ENCODE measurements around the gene DUSP8.

The DUSP8 gene

GRCh38 chr11:1505480-1505879 lies 66.6 kb downstream of the DUSP8 start:
- Histone ChIP-seq H3K36me3 (ENCODE audit: control insufficient read depth in 2 of 2, insufficient read depth in 2 of 2, low read length in 2 of 2) (no peaks in the 10 kb centered on the region), H3K9me3 (ENCODE audit: control insufficient read depth in 2 of 2, low read length in 2 of 2) (no peaks in the 10 kb centered on the region), H3K4me1 (ENCODE audit: control insufficient read depth, insufficient read depth, low read length) (peaks cover 60% of the 10 kb centered on the region), H3K27ac (ENCODE audit: low read length) (no peak overlapping the region), H3K9ac (ENCODE audit: low read length in 2 of 2) (no peak overlapping the region), H3K27me3 (ENCODE audit: control insufficient read depth in 1 of 2, insufficient read depth in 2 of 2, low read length in 2 of 2) (no peaks in the 10 kb centered on the region), H3K4me3 (ENCODE audit: low read length in 2 of 2) (no peak overlapping the region)

DNA sequence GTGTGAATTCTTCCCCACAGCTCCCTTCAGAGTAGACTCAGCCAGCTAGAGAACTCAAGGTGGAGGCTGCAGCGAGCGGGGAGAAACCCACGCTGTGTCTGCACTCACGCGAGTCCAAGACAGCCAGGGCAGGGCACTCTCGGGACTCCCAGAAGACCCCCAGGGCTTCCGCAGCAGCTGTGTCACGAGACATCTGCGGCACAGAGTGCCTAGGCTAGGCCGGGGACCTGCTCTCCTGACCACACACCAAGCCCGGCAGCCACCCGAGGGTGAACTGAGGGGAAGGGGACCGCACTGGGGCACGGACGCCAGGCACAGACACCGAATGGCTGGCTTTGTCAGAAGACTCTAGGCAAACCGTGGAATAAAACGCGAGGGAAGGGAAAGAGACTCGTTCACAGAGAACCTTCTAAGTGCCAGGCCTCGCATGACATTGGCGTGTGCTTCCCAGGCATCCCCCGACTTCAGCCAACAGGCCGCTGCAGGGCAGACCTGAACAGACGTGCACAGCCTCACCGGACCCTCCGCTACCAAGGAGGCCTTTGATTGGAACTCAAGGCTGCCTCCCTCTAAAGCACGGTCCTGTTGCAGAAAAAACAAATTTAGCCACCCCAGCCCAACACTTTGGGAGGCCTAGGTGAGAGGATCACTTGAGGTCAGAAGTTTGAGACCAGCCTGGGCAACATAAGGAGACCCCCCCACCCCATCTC lies 67.3 kb downstream of the DUSP8 start:
- Histone ChIP-seq H3K27ac (ENCODE audit: low read length) (no peak overlapping the region), H3K4me3 (ENCODE audit: low read length in 2 of 2) (no peak overlapping the region), H3K4me1 (ENCODE audit: control insufficient read depth, insufficient read depth, low read length) (peaks cover 60% of the 10 kb centered on the region), H3K9ac (ENCODE audit: low read length in 2 of 2) (no peak overlapping the region), H3K9me3 (ENCODE audit: control insufficient read depth in 2 of 2, low read length in 2 of 2) (no peaks in the 10 kb centered on the region), H3K27me3 (ENCODE audit: control insufficient read depth in 1 of 2, insufficient read depth in 2 of 2, low read length in 2 of 2) (no peaks in the 10 kb centered on the region), H3K36me3 (ENCODE audit: control insufficient read depth in 2 of 2, insufficient read depth in 2 of 2, low read length in 2 of 2) (no peaks in the 10 kb centered on the region)

DNA sequence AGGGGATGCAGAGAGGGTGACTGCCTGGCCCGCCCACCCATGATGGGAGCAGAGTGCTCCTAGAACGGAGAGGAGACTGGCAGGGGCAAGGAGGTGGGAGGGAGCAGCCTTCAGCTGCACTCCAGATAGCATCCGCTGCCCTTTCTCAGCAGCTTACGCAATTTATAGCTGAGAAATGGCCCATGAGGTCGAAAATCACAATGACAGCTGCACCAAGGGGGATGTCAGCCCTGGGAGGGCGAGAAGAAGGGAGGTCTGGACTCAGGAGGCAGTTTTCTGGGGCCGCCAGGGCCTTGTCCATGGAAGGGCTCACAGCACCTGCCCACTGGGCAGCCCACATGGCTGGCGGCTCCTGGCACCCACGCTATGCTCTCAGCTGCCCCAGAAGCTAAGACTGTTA lies 67.9 kb downstream of the DUSP8 start:
- Histone ChIP-seq H3K9ac (ENCODE audit: low read length in 2 of 2) (no peak overlapping the region), H3K4me1 (ENCODE audit: control insufficient read depth, insufficient read depth, low read length) (peaks cover 58% of the 10 kb centered on the region), H3K27ac (ENCODE audit: low read length) (peak overlapping the region; percentile 41), H3K4me3 (ENCODE audit: low read length in 2 of 2) (no peak overlapping the region), H3K27me3 (ENCODE audit: control insufficient read depth in 1 of 2, insufficient read depth in 2 of 2, low read length in 2 of 2) (no peaks in the 10 kb centered on the region), H3K9me3 (ENCODE audit: control insufficient read depth in 2 of 2, low read length in 2 of 2) (no peaks in the 10 kb centered on the region), H3K36me3 (ENCODE audit: control insufficient read depth in 2 of 2, insufficient read depth in 2 of 2, low read length in 2 of 2) (peaks cover 2% of the 10 kb centered on the region in 2 donors)

All from stomach smooth muscle (tissue), 2 donors.